Activated CD4-positive, alpha-beta memory T cell treated with anti-CD3 and anti-CD28 coated beads for 36 hours (primary cell): ENCODE measurements around the gene ARHGAP40. TPM values are rescaled to one million over a fixed set of nuclear protein-coding genes. Genes with fewer than 3 reads are reported as not detected.

Experiments
- CTCF ChIA-PET: fragments of 350-600 bp; sonication (Branson Sonifier 250); formaldehyde crosslinking; loops from one replicate; lab custom pipeline; 2021; ENCODE audit warnings: antibody characterized with exemption, inconsistent platforms; lab: Charles Lee
- POLR2A ChIA-PET: fragments of 350-600 bp; sonication (Branson Sonifier 250); formaldehyde crosslinking; loops from one replicate; lab custom pipeline; 2021; ENCODE audit warnings: antibody characterized with exemption; lab: Charles Lee
- DNase-seq: peaks from one replicate; pipeline ENCODE4 v3.0.0-alpha.2; 2020
- H3K27ac Mint-ChIP-seq: one replicate; pipeline ENCODE4 v1.8.0; 2021; ENCODE audit warnings: mixed read lengths
- H3K27me3 Mint-ChIP-seq: one replicate; pipeline ENCODE4 v1.8.0; 2021; ENCODE audit warnings: mixed read lengths
- H3K36me3 Mint-ChIP-seq: one replicate; pipeline ENCODE4 v1.8.0; 2021; ENCODE audit warnings: mixed read lengths
- H3K4me1 Mint-ChIP-seq: one replicate; pipeline ENCODE4 v1.8.0; 2021; ENCODE audit warnings: low read depth, mixed read lengths
- H3K4me3 Mint-ChIP-seq: one replicate; pipeline ENCODE4 v1.8.0; 2021; ENCODE audit warnings: mild to moderate bottlenecking, mixed read lengths
- H3K9me3 Mint-ChIP-seq: one replicate; pipeline ENCODE4 v1.8.0; 2021; ENCODE audit warnings: mixed read lengths
- intact Hi-C: fragments of 100-400 bp; cut with micrococcal nuclease; formaldehyde crosslinking; loops from one replicate; pipeline ENCODE4 v1.15.1; 2023
- total RNA-seq, 2 experiments: library from RNA; stranded (reverse); gene quantifications; one replicate each; pipeline ENCODE4 v1.2.3, GENCODE V29; 2021

Gene ARHGAP40
- total RNA-seq, 2 experiments from 2014 or later, result not detected

GRCh38 chr20:38645980-38646858 is 44.6 kb downstream of the ARHGAP40 start:
- Mint-ChIP-seq H3K27me3 (peaks cover 23% of the 10 kb centered on the region), H3K36me3 (no peaks in the 10 kb centered on the region), H3K27ac (no peak overlapping the region), H3K4me3 (peak overlapping the region; percentile 43), H3K9me3 (no peaks in the 10 kb centered on the region), H3K4me1 (peaks cover 7% of the 10 kb centered on the region)
- ChIA-PET CTCF (interaction anchor here (0.8 to 6.4 kb wide), 12 partner anchors 9 to 400 kb away, joined by 3 to 85 read pairs (median 4); partner anchors contain the start of genes ACTR5 and SLC32A1), POLR2A (no interaction called here)
- intact Hi-C loops, result loop anchor here (1.0 to 5.0 kb wide), 6 partner anchors 81 to 402 kb away; partner anchors contain the start of genes ACTR5 and FAM83D
- peak; percentile 93 for DNase-seq

GRCh38 chr20:38649275-38649891 is 47.8 kb downstream of the ARHGAP40 start:
- peak; percentile 18 for DNase-seq
- H3K36me3 Mint-ChIP-seq, result no peaks in the 10 kb centered on the region
- H3K27ac Mint-ChIP-seq, result no peak overlapping the region
- ChIA-PET CTCF (interaction anchor here (0.9 to 6.4 kb wide), 12 partner anchors 16 to 436 kb away, joined by 3 to 85 read pairs (median 4); partner anchors contain the start of genes ACTR5 and FAM83D), POLR2A (interaction anchor here (0.6 kb wide), 1 partner anchor 103 kb away, joined by 4 read pairs; no protein-coding TSS in a partner anchor)
- intact Hi-C loops, result loop anchor here (5.0 kb wide), 1 partner anchor 278 kb away; the partner anchor contains the start of gene FAM83D
- peaks cover 22% of the 10 kb centered on the region for H3K27me3 Mint-ChIP-seq
- H3K9me3 Mint-ChIP-seq, result peaks cover 3% of the 10 kb centered on the region
- H3K4me1 Mint-ChIP-seq, result peaks cover 7% of the 10 kb centered on the region
- no peak overlapping the region for H3K4me3 Mint-ChIP-seq

- H3K27ac Mint-ChIP-seq, result no peak overlapping the region
- no peak for DNase-seq
- H3K36me3 Mint-ChIP-seq, result no peaks in the 10 kb centered on the region
- H3K4me1 Mint-ChIP-seq, result peaks cover 7% of the 10 kb centered on the region
- no peak overlapping the region for H3K4me3 Mint-ChIP-seq
- H3K9me3 Mint-ChIP-seq, result peaks cover 3% of the 10 kb centered on the region
- ChIA-PET CTCF (interaction anchor here (0.9 to 6.4 kb wide), 9 partner anchors 9 to 397 kb away, joined by 3 to 85 read pairs (median 5); partner anchors contain the start of genes ACTR5 and FAM83D), POLR2A (no interaction called here)
- peaks cover 17% of the 10 kb centered on the region for H3K27me3 Mint-ChIP-seq
- intact Hi-C loops, result no loop called here
Observed at GRCh38 chr20:38650010-38650409, 48.4 kb downstream of the ARHGAP40 start.

DNA sequence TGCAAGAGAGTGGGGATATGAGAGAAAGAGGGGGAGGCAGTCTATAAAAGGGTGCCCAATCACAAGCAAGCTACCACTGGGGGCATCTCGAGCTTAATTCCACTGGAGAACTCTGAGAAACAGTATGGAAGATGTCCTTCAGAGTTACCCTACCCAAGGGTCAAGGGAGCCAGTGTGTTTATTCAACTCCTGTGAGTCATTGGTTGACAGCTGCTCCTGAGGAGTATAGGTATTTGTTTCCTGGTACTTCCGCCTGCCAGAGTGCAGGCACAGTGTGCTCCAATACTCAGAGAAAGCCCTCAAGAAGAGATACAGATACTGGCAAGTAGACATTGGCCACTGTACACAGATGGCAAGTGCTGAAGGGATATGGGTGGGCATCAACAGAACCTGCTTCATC is 49.5 kb downstream of the ARHGAP40 start:
- intact Hi-C loops, result no loop called here
- H3K27ac Mint-ChIP-seq, result no peak overlapping the region
- H3K4me3 Mint-ChIP-seq, result no peak overlapping the region
- ChIA-PET POLR2A (no interaction called here), CTCF (interaction anchor here (1.3 to 6.4 kb wide), 3 partner anchors 8 to 100 kb away, joined by 4 to 85 read pairs (median 9); partner anchors contain the start of gene ACTR5)
- no peaks in the 10 kb centered on the region for H3K36me3 Mint-ChIP-seq
- DNase-seq, result no peak
- H3K4me1 Mint-ChIP-seq, result peaks cover 7% of the 10 kb centered on the region
- peaks cover 17% of the 10 kb centered on the region for H3K27me3 Mint-ChIP-seq
- peaks cover 3% of the 10 kb centered on the region for H3K9me3 Mint-ChIP-seq

GRCh38 chr20:38651562-38651961 is 50.0 kb downstream of the ARHGAP40 start:
- Mint-ChIP-seq H3K36me3 (no peaks in the 10 kb centered on the region), H3K9me3 (peaks cover 3% of the 10 kb centered on the region), H3K27ac (no peak overlapping the region), H3K4me3 (no peak overlapping the region), H3K4me1 (peaks cover 3% of the 10 kb centered on the region), H3K27me3 (peaks cover 18% of the 10 kb centered on the region)
- ChIA-PET POLR2A (no interaction called here), CTCF (interaction anchor here (0.7 kb wide), 1 partner anchor 10 kb away, joined by 3 read pairs; no protein-coding TSS in a partner anchor)
- no peak for DNase-seq
- intact Hi-C loops, result no loop called here

DNA sequence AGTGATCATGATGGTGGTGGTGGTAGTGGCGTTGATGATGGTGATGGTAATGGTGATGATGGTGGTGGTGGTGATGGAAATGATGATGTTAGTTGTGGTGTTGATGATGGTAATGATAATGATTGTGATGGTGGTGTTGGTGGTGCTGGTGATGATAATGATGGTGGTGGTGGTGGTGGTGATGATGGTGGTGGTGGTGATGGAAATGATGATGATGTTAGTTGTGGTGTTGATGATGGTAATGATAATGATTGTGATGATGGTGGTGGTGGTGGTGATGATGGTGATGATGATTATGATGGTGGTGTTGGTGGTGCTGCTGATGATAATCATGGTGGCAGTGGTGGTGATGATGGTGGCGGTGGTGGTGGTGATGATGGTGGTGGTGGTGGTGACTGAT is 51.4 kb downstream of the ARHGAP40 start:
- Mint-ChIP-seq H3K27ac (no peak overlapping the region), H3K4me3 (no peak overlapping the region), H3K9me3 (peaks cover 3% of the 10 kb centered on the region), H3K4me1 (no peaks in the 10 kb centered on the region), H3K27me3 (peaks cover 23% of the 10 kb centered on the region), H3K36me3 (no peaks in the 10 kb centered on the region)
- ChIA-PET POLR2A (no interaction called here), CTCF (no interaction called here)
- no peak for DNase-seq
- intact Hi-C loops, result no loop called here

- Mint-ChIP-seq H3K9me3 (peaks cover 3% of the 10 kb centered on the region), H3K4me3 (no peak overlapping the region), H3K4me1 (no peaks in the 10 kb centered on the region), H3K27me3 (peaks cover 34% of the 10 kb centered on the region), H3K36me3 (no peaks in the 10 kb centered on the region), H3K27ac (no peak overlapping the region)
- POLR2A ChIA-PET, result no interaction called here
- no peak for DNase-seq
- CTCF ChIA-PET, result interaction anchor here (0.6 to 1.6 kb wide), 4 partner anchors 12 to 392 kb away, joined by 3 read pairs; no protein-coding TSS in a partner anchor
- intact Hi-C loops, result no loop called here
Observed at GRCh38 chr20:38657390-38657789, 55.8 kb downstream of the ARHGAP40 start.

DNA sequence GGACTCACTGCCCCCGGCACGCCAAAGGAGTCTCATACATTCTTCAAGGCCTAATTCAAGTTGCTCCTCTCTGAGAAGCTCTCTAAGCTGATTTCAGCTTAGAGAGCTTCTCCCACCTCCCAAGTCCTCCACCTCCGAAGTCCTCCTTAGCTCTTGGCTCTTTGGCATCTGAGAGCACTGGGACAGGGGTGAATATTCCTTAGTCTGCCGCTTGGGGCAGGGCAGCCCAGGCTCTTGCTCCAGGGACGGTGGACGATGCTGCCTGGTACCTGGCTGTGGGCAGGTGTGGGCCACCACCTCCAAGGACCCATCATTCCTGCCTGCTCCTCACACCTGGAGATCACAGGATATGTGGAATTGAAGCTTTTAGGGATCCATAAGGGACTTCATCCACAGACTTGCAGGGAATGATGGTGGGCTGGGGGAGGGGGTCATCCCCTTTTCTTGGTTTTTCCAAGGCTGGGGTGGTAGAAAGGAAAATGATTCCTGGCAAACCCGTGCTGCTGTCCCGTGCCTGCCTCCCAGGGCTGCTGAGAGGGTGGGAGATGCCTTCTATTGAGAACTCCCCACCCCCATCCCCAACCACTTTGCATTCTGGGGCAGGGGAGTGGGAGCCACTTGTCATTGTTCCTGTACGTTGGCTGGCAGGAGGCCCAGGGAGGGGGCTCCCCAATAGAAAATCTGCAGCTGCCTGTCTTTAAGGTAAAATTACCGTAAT is 57.4 kb downstream of the ARHGAP40 start:
- Mint-ChIP-seq H3K4me1 (no peaks in the 10 kb centered on the region), H3K27ac (no peak overlapping the region), H3K36me3 (no peaks in the 10 kb centered on the region), H3K9me3 (no peaks in the 10 kb centered on the region), H3K4me3 (no peak overlapping the region), H3K27me3 (peaks cover 37% of the 10 kb centered on the region)
- ChIA-PET POLR2A (no interaction called here), CTCF (interaction anchor here (0.6 to 2.2 kb wide), 21 partner anchors 9 to 422 kb away, joined by 3 to 12 read pairs (median 4); no protein-coding TSS in a partner anchor)
- peak; percentile 36 for DNase-seq
- intact Hi-C loops, result no loop called here

- peaks cover 1% of the 10 kb centered on the region for H3K9me3 Mint-ChIP-seq
- ChIA-PET POLR2A (no interaction called here), CTCF (interaction anchor here (1.1 to 2.2 kb wide), 8 partner anchors 9 to 421 kb away, joined by 3 to 12 read pairs (median 4); no protein-coding TSS in a partner anchor)
- H3K27me3 Mint-ChIP-seq, result peaks cover 37% of the 10 kb centered on the region
- no peaks in the 10 kb centered on the region for H3K4me1 Mint-ChIP-seq
- H3K27ac Mint-ChIP-seq, result no peak overlapping the region
- no peak overlapping the region for H3K4me3 Mint-ChIP-seq
- intact Hi-C loops, result no loop called here
- DNase-seq, result no peak
- no peaks in the 10 kb centered on the region for H3K36me3 Mint-ChIP-seq
Observed at GRCh38 chr20:38659597-38659880, 57.9 kb downstream of the ARHGAP40 start.

- peaks cover 2% of the 10 kb centered on the region for H3K36me3 Mint-ChIP-seq
- intact Hi-C loops, result no loop called here
- no peaks in the 10 kb centered on the region for H3K4me1 Mint-ChIP-seq
- peaks cover 35% of the 10 kb centered on the region for H3K27me3 Mint-ChIP-seq
- peaks cover 2% of the 10 kb centered on the region for H3K9me3 Mint-ChIP-seq
- ChIA-PET POLR2A (no interaction called here), CTCF (interaction anchor here (1.2 to 2.2 kb wide), 2 partner anchors 13 to 27 kb away, joined by 4 to 12 read pairs; no protein-coding TSS in a partner anchor)
- no peak for DNase-seq
- no peak overlapping the region for H3K27ac Mint-ChIP-seq
- no peak overlapping the region for H3K4me3 Mint-ChIP-seq
Observed at GRCh38 chr20:38660429-38660828, 58.8 kb downstream of the ARHGAP40 start.

GRCh38 chr20:38663660-38664059 is 62.1 kb downstream of the ARHGAP40 start:
- Mint-ChIP-seq H3K9me3 (peaks cover 2% of the 10 kb centered on the region), H3K4me1 (no peaks in the 10 kb centered on the region), H3K27ac (no peak overlapping the region), H3K36me3 (peaks cover 2% of the 10 kb centered on the region), H3K27me3 (peaks cover 24% of the 10 kb centered on the region), H3K4me3 (no peak overlapping the region)
- intact Hi-C loops, result no loop called here
- no peak for DNase-seq
- ChIA-PET CTCF (no interaction called here), POLR2A (interaction anchor here (0.6 kb wide), 1 partner anchor 1221 kb away, joined by 3 read pairs; no protein-coding TSS in a partner anchor)
